OCI-LY1 (cell line): ENCODE results near the gene CORO1C.

Experiments
- H2AFZ ChIP-seq: fragments of 200-600 bp; sonication (generic), shearing (Covaris generic); 2 replicates; pipeline ENCODE4 v1.6.0; 2014; ENCODE audit warnings: antibody characterized with exemption, mild to moderate bottlenecking, low read length
- H3F3A ChIP-seq: fragments of 200-600 bp; sonication (generic), shearing (Covaris generic); 2 replicates; pipeline ENCODE4 v1.6.0; 2014; ENCODE audit warnings: mild to moderate bottlenecking, antibody characterized with exemption, low read length, moderate library complexity; ENCODE audit not compliant: insufficient read depth
- H3K27ac ChIP-seq: fragments of 200-600 bp; sonication (generic); 2 replicates; pipeline ENCODE4 v1.5.1; 2014; ENCODE audit warnings: low read length, mixed run types, mild to moderate bottlenecking, low read depth; ENCODE audit not compliant: poor library complexity, severe bottlenecking
- H3K27me3 ChIP-seq: fragments of 200-600 bp; sonication (generic); 2 replicates; pipeline ENCODE4 v1.6.0; 2014; ENCODE audit warnings: antibody characterized with exemption, mild to moderate bottlenecking, low read length, moderate library complexity; ENCODE audit not compliant: insufficient read depth
- H3K36me3 ChIP-seq: fragments of 200-600 bp; sonication (generic); 2 replicates; pipeline ENCODE4 v1.6.1; 2014; ENCODE audit warnings: mild to moderate bottlenecking, antibody characterized with exemption, low read length, moderate library complexity, mixed read lengths; ENCODE audit not compliant: insufficient read depth
- H3K4me1 ChIP-seq: fragments of 200-600 bp; sonication (generic); 2 replicates; pipeline ENCODE4 v1.5.1; 2014; ENCODE audit warnings: mild to moderate bottlenecking, low read length, moderate library complexity; ENCODE audit not compliant: insufficient read depth, severe bottlenecking
- H3K4me2 ChIP-seq: fragments of 200-600 bp; sonication (generic), shearing (Covaris generic); 2 replicates; pipeline ENCODE4 v1.6.1; 2014; ENCODE audit warnings: low read length
- H3K4me3 ChIP-seq: fragments of 200-600 bp; sonication (generic); 2 replicates; pipeline ENCODE4 v1.5.1; 2014; ENCODE audit warnings: low read length, low read depth, mild to moderate bottlenecking, mixed read lengths; ENCODE audit not compliant: poor library complexity, severe bottlenecking
- H3K79me2 ChIP-seq: fragments of 200-600 bp; shearing (Covaris generic); 2 replicates; pipeline ENCODE4 v1.6.1; 2016; ENCODE audit warnings: mixed run types, low read length, mixed read lengths; ENCODE audit not compliant: insufficient read depth
- H3K9ac ChIP-seq: fragments of 200-600 bp; sonication (generic), shearing (Covaris generic); 2 replicates; pipeline ENCODE4 v1.6.1; 2014; ENCODE audit warnings: mild to moderate bottlenecking, low read length, mixed read lengths
- H3K9me2 ChIP-seq: fragments of 200-600 bp; sonication (generic), shearing (Covaris generic); 2 replicates; pipeline ENCODE4 v1.6.1; 2014; ENCODE audit warnings: low read depth, mild to moderate bottlenecking, low read length, mixed read lengths
- H3K9me3 ChIP-seq: fragments of 200-600 bp; shearing (Covaris generic); 2 replicates; pipeline ENCODE4 v1.6.1; 2014; ENCODE audit warnings: low read length, mixed read lengths
- H4K20me1 ChIP-seq: fragments of 200-600 bp; sonication (generic), shearing (Covaris generic); 2 replicates; pipeline ENCODE4 v1.6.0; 2016; ENCODE audit warnings: mild to moderate bottlenecking, low read length; ENCODE audit not compliant: insufficient read depth
- CTCF ChIP-seq: fragments of 200-600 bp; sonication (generic), shearing (Covaris generic); IDR thresholded peaks from 2 replicates; pipeline ENCODE4 v1.5.1; 2017; ENCODE audit warnings: mild to moderate bottlenecking, antibody characterized with exemption, low read length, moderate library complexity, mixed read lengths
- EZH2 ChIP-seq: fragments of 200-600 bp; sonication (generic), shearing (Covaris generic); IDR thresholded peaks from 2 replicates; pipeline ENCODE4 v1.8.0; 2017; ENCODE audit warnings: borderline replicate concordance, mixed run types, mild to moderate bottlenecking, antibody characterized with exemption, low read length, moderate library complexity, mixed read lengths

CORO1C gene

GRCh38 chr12:108750526-108750925, 19.2 kb upstream of the CORO1C start:
- Histone ChIP-seq H4K20me1 (no peaks in the 10 kb centered on the region), H3K79me2 (no peaks in the 10 kb centered on the region), H3K27me3 (no peaks in the 10 kb centered on the region), H3K9ac (no peak overlapping the region), H3K4me2 (no peak overlapping the region), H3K9me2 (no peaks in the 10 kb centered on the region), H3K4me3 (no peak overlapping the region), H3F3A (no peaks in the 10 kb centered on the region), H3K27ac (no peak overlapping the region), H3K4me1 (no peaks in the 10 kb centered on the region), H3K36me3 (no peaks in the 10 kb centered on the region), H2AFZ (no peak overlapping the region), H3K9me3 (no peaks in the 10 kb centered on the region)
- no peak for TF ChIP-seq CTCF
- no peak for TF ChIP-seq EZH2

- no peak overlapping the region for H3K4me2 ChIP-seq
- H3K4me3 ChIP-seq: no peak overlapping the region
- H3K36me3 ChIP-seq: no peaks in the 10 kb centered on the region
- H3K79me2 ChIP-seq: no peaks in the 10 kb centered on the region
- H3F3A ChIP-seq: no peaks in the 10 kb centered on the region
- no peak overlapping the region for H2AFZ ChIP-seq
- no peaks in the 10 kb centered on the region for H3K9me2 ChIP-seq
- H3K9me3 ChIP-seq: no peaks in the 10 kb centered on the region
- no peaks in the 10 kb centered on the region for H3K27me3 ChIP-seq
- no peak overlapping the region for H3K27ac ChIP-seq
- TF ChIP-seq EZH2 (no peak), CTCF (no peak)
- H4K20me1 ChIP-seq: no peaks in the 10 kb centered on the region
- H3K4me1 ChIP-seq: no peaks in the 10 kb centered on the region
- no peak overlapping the region for H3K9ac ChIP-seq
These were observed 16.2 kb upstream of the CORO1C start for GRCh38 chr12:108747563-108747962.

- H3K27me3 ChIP-seq: no peaks in the 10 kb centered on the region
- H3K4me2 ChIP-seq: no peak overlapping the region
- no peak overlapping the region for H3K9ac ChIP-seq
- no peaks in the 10 kb centered on the region for H3K79me2 ChIP-seq
- no peaks in the 10 kb centered on the region for H3K4me1 ChIP-seq
- no peaks in the 10 kb centered on the region for H3K36me3 ChIP-seq
- TF ChIP-seq CTCF (no peak), EZH2 (no peak)
- no peak overlapping the region for H3K27ac ChIP-seq
- no peaks in the 10 kb centered on the region for H4K20me1 ChIP-seq
- H3F3A ChIP-seq: no peaks in the 10 kb centered on the region
- no peaks in the 10 kb centered on the region for H3K9me2 ChIP-seq
- no peak overlapping the region for H2AFZ ChIP-seq
- no peak overlapping the region for H3K4me3 ChIP-seq
- no peaks in the 10 kb centered on the region for H3K9me3 ChIP-seq
These were observed 14.3 kb upstream of the CORO1C start for GRCh38 chr12:108745641-108746040.
